HEK293 (cell line): ENCODE data around the gene TADA2B.

ENCODE experiments used
- GLI4 ChIP-seq: fragments of 450-650 bp; formaldehyde crosslinking; IDR thresholded peaks from 2 replicates; pipeline ENCODE4 v1.5.1; 2016; ENCODE audit warnings: missing biosample characterization, missing genetic modification characterization
- GLIS2 ChIP-seq: fragments of 450-650 bp; formaldehyde crosslinking; IDR thresholded peaks from 2 replicates; pipeline ENCODE4 v1.5.1; 2016; ENCODE audit warnings: missing biosample characterization, missing genetic modification characterization
- TCF7L2 ChIP-seq: IDR thresholded peaks from 2 replicates; pipeline ENCODE4 v1.6.1; 2011; ENCODE audit warnings: low read depth, mild to moderate bottlenecking, inconsistent platforms, low read length, moderate library complexity, borderline replicate concordance
- YY1 ChIP-seq: fragments of 450-650 bp; formaldehyde crosslinking; IDR thresholded peaks from 2 replicates; pipeline ENCODE4 v1.5.1; 2018; ENCODE audit warnings: missing biosample characterization, missing genetic modification characterization
- ZNF146 ChIP-seq: fragments of 450-650 bp; formaldehyde crosslinking; IDR thresholded peaks from 2 replicates; pipeline ENCODE4 v1.5.1; 2016; ENCODE audit warnings: missing biosample characterization, missing genetic modification characterization
- ZNF510 ChIP-seq: fragments of 450-650 bp; formaldehyde crosslinking; IDR thresholded peaks from 2 replicates; pipeline ENCODE4 v1.5.1; 2018; ENCODE audit warnings: mild to moderate bottlenecking, missing genetic modification characterization, missing biosample characterization; ENCODE audit not compliant: insufficient replicate concordance
- ZNF629 ChIP-seq: fragments of 450-650 bp; formaldehyde crosslinking; IDR thresholded peaks from 2 replicates; pipeline ENCODE4 v1.5.1; 2017; ENCODE audit warnings: missing biosample characterization, missing genetic modification characterization
- TF ChIP-seq, protein P1 (sequence below): fragments of 450-650 bp; formaldehyde crosslinking; IDR thresholded peaks from 2 replicates; pipeline ENCODE4 v1.5.1; 2016; ENCODE audit warnings: missing biosample characterization, missing genetic modification characterization

DNA sequence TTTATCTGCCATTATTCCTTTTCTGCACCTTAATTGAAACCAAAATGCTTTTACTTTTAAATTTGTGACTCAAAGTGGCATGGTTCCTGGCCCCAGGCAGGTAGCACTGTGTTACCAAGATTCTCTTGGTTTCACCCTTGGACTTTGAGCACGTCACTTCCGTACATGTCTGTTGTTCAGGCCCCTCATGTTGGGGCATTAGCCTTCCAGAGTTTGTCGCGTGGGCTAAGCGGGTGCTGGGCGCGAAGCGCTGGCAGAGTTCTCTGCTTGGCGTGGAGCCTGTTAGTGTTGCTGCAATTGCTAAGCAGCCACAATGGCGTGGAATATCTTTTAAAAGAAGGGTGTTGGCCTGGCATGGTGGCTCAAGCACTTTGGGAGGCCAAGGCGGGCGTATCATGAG, 14.0 kb upstream of the TADA2B start:
- no peak for TF ChIP-seq ZNF510
- TF ChIP-seq, protein P1, sequence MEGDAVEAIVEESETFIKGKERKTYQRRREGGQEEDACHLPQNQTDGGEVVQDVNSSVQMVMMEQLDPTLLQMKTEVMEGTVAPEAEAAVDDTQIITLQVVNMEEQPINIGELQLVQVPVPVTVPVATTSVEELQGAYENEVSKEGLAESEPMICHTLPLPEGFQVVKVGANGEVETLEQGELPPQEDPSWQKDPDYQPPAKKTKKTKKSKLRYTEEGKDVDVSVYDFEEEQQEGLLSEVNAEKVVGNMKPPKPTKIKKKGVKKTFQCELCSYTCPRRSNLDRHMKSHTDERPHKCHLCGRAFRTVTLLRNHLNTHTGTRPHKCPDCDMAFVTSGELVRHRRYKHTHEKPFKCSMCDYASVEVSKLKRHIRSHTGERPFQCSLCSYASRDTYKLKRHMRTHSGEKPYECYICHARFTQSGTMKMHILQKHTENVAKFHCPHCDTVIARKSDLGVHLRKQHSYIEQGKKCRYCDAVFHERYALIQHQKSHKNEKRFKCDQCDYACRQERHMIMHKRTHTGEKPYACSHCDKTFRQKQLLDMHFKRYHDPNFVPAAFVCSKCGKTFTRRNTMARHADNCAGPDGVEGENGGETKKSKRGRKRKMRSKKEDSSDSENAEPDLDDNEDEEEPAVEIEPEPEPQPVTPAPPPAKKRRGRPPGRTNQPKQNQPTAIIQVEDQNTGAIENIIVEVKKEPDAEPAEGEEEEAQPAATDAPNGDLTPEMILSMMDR (tag by site-specific recombination): no peak
- no peak for TF ChIP-seq ZNF146 (tag by site-specific recombination)
- no peak for TF ChIP-seq GLI4
- TF ChIP-seq TCF7L2: no peak
- no peak for TF ChIP-seq ZNF629 (tag by site-specific recombination)
- TF ChIP-seq GLIS2 (tag by site-specific recombination): no peak
- no peak for TF ChIP-seq YY1 (tag by site-specific recombination)
